GM12878 (cell line): ENCODE data around the gene SIN3B. TPM values are rescaled to one million over a fixed set of nuclear protein-coding genes. Genes with fewer than 3 reads are reported as not detected.

ENCODE experiments used
- ATAC-seq: fragments of 200-7000 bp; cut with Tn5 transposase; 3 replicates; pipeline ENCODE4 v1.9.1; 2020; ENCODE audit warnings: mild to moderate bottlenecking, moderate library complexity
- BruUV-seq: library from RNA; stranded (reverse); fragments of 400-500 nt; replicated peaks from 2 replicates; lab custom pipeline; 2021; lab: Mats Ljungman, UMichigan
- CTCF ChIA-PET: fragments of 300-600 bp; sonication (Branson Sonifier 250); formaldehyde crosslinking; extraction: SDS; loops from one replicate; lab custom pipeline; 2021; ENCODE audit warnings: inconsistent platforms; lab: Yijun Ruan, JAX
- POLR2A ChIA-PET: fragments of 350-600 bp; formaldehyde crosslinking; extraction: SDS; loops from one replicate; lab custom pipeline; 2021; ENCODE audit warnings: inconsistent platforms; lab: Charles Lee
- RAD21 ChIA-PET: fragments of 300-600 bp; sonication (Branson Sonifier 250); formaldehyde crosslinking; loops from one replicate; lab custom pipeline; 2023; ENCODE audit warnings: antibody characterized with exemption; ENCODE audit not compliant: unreplicated experiment; lab: Charles Lee
- SMC1A ChIA-PET: fragments of 300-600 bp; sonication (Branson Sonifier 250); formaldehyde crosslinking; loops from one replicate; lab custom pipeline; 2023; ENCODE audit not compliant: unreplicated experiment, uncharacterized antibody; lab: Charles Lee
- DNase-seq: peaks from one replicate; pipeline ENCODE4 v3.0.0-alpha.2; 2011; ENCODE audit warnings: low read depth, low spot score
- FAIRE-seq: peaks from 3 replicates; lab custom pipeline; 2011; peaks lifted over from hg19 to GRCh38; lab: Jason Lieb, UNC
- H2AFZ ChIP-seq: 2 replicates; pipeline ENCODE4 v1.6.0; 2011; ENCODE audit warnings: low read depth, low read length, control low read depth; ENCODE audit not compliant: control insufficient read depth
- H3K27ac ChIP-seq: 2 replicates; pipeline ENCODE4 v1.5.1; 2011; ENCODE audit warnings: control low read depth; ENCODE audit not compliant: control insufficient read depth, insufficient read depth
- H3K27me3 ChIP-seq, 2 experiments: replicated peaks in 1 of 2; 2 replicates each; pipeline versions ENCODE4 v1.6.0 to v1.6.1; 2011; ENCODE audit warnings: low read length in 1 of 2; ENCODE audit not compliant: control insufficient read depth in 2 of 2, insufficient read depth in 2 of 2
- H3K36me3 ChIP-seq, 2 experiments: 2 replicates each; pipeline ENCODE4 v1.5.1; 2011; ENCODE audit warnings: low read length in 1 of 2; ENCODE audit not compliant: control insufficient read depth in 2 of 2, insufficient read depth in 2 of 2
- H3K4me1 ChIP-seq: 2 replicates; pipeline ENCODE4 v1.6.1; 2011; ENCODE audit warnings: mild to moderate bottlenecking, low read length, moderate library complexity, mixed read lengths; ENCODE audit not compliant: control insufficient read depth, insufficient read depth
- H3K4me2 ChIP-seq: 2 replicates; pipeline ENCODE4 v1.6.0; 2011; ENCODE audit warnings: control low read depth; ENCODE audit not compliant: control insufficient read depth, insufficient read depth
- H3K4me3 ChIP-seq: fragments of 200-600 bp; sonication (generic); 2 replicates; pipeline ENCODE4 v1.5.1; 2016
- H3K79me2 ChIP-seq: 2 replicates; pipeline ENCODE4 v1.6.0; 2011; ENCODE audit warnings: low read length; ENCODE audit not compliant: control insufficient read depth, insufficient read depth
- H3K9ac ChIP-seq: 2 replicates; pipeline ENCODE4 v1.8.0; 2011; ENCODE audit warnings: low read length, control low read depth, mixed read lengths; ENCODE audit not compliant: control insufficient read depth, insufficient read depth
- H3K9me3 ChIP-seq: replicated peaks from 3 replicates; pipeline ENCODE4 v1.5.1; 2011; ENCODE audit warnings: mild to moderate bottlenecking, low read length; ENCODE audit not compliant: control insufficient read depth, insufficient read depth
- H4K20me1 ChIP-seq: 2 replicates; pipeline ENCODE4 v1.6.0; 2011; ENCODE audit not compliant: control insufficient read depth, insufficient read depth
- BRCA1 ChIP-seq: IDR thresholded peaks from 2 replicates; pipeline ENCODE4 v1.6.1; 2011; ENCODE audit warnings: low read depth, low read length, improper control_type of control experiment
- EP300 ChIP-seq, 2 experiments: fragments of 150-350 bp in 1 of 2; IDR thresholded peaks; 2 replicates each; pipeline ENCODE4 v1.6.1; 2011 to 2012; ENCODE audit warnings: low read depth in 2 of 2, low read length in 2 of 2, borderline replicate concordance in 1 of 2, improper control_type of control experiment in 1 of 2, inconsistent platforms in 1 of 2; ENCODE audit not compliant: control insufficient read depth in 1 of 2
- GATAD2B ChIP-seq: fragments of 450-650 bp; conservative IDR thresholded peaks from 2 replicates; pipeline ENCODE4 v1.6.1; 2017; ENCODE audit warnings: low read depth, mild to moderate bottlenecking, moderate library complexity
- IKZF2 ChIP-seq, 2 experiments: fragments of 450-650 bp; IDR thresholded peaks; 2 replicates each; pipeline ENCODE4 v1.6.1; 2017; ENCODE audit warnings: mild to moderate bottlenecking in 2 of 2, moderate library complexity in 2 of 2
- MEF2B ChIP-seq: fragments of 450-650 bp; IDR thresholded peaks from 2 replicates; pipeline ENCODE4 v1.6.1; 2018; ENCODE audit warnings: mild to moderate bottlenecking, moderate library complexity; ENCODE audit not compliant: partially characterized antibody, poor library complexity, severe bottlenecking
- MTA2 ChIP-seq: fragments of 450-650 bp; IDR thresholded peaks from 2 replicates; pipeline ENCODE4 v1.6.1; 2016; ENCODE audit warnings: low read depth, mild to moderate bottlenecking, moderate library complexity
- MYB ChIP-seq: fragments of 150-350 bp; IDR thresholded peaks from 2 replicates; pipeline ENCODE4 v1.6.1; 2014; ENCODE audit warnings: mild to moderate bottlenecking, low read depth, low read length, borderline replicate concordance
- RB1 ChIP-seq: fragments of 450-650 bp; formaldehyde crosslinking; IDR thresholded peaks from 2 replicates; pipeline ENCODE4 v1.6.1; 2017; ENCODE audit warnings: mild to moderate bottlenecking, borderline replicate concordance
- TAF1 ChIP-seq: IDR thresholded peaks from 2 replicates; pipeline ENCODE4 v1.6.1; 2011; ENCODE audit warnings: mild to moderate bottlenecking, low read depth, low read length, borderline replicate concordance
- TARDBP ChIP-seq: IDR thresholded peaks from 2 replicates; pipeline ENCODE4 v1.6.1; 2016; ENCODE audit warnings: borderline replicate concordance
- TBL1XR1 ChIP-seq: IDR thresholded peaks from 2 replicates; pipeline ENCODE4 v1.6.1; 2012; ENCODE audit warnings: low read depth, low read length, improper control_type of control experiment
- TCF12 ChIP-seq: IDR thresholded peaks from 2 replicates; pipeline ENCODE4 v1.6.1; 2011; ENCODE audit warnings: low read depth, mild to moderate bottlenecking, low read length
- ZNF384 ChIP-seq: IDR thresholded peaks from 2 replicates; pipeline ENCODE4 v1.6.1; 2012; ENCODE audit warnings: low read depth, mild to moderate bottlenecking, low read length, improper control_type of control experiment, borderline replicate concordance
- WGBS: methylation state at CpG from one replicate; pipeline ENCODE4 v1.1.6; 2016; ENCODE audit warnings: low lambda C conversion rate; ENCODE audit not compliant: insufficient replicate concordance, insufficient coverage; ENCODE audit errors: missing lambda C conversion rate; 5-methylcytosine and 5-hydroxymethylcytosine counted together
- in situ Hi-C: fragments of 300-500 bp; cut with MboI; formaldehyde crosslinking; loops from 9 replicates; pipeline ENCODE4 v1.14.3; 2018; ENCODE audit warnings: mixed read lengths
- intact Hi-C: fragments of 100-400 bp; cut with micrococcal nuclease; formaldehyde crosslinking; loops from one replicate; pipeline ENCODE4 v1.14.2; 2022; ENCODE audit not compliant: unreplicated experiment
- polyA plus RNA-seq, 11 experiments: library from polyadenylated mRNA; depleted of rRNA in 4 of 11; unstranded in 6 of 11; stranded (reverse) in 5 of 11; fragments of >200 nt; fragmentation: Nextera tagmentation in 4 of 11; fragmentation: Illumina TruSeq in 1 of 11; extraction: Ambion mirVana in 4 of 11; extraction: Trizol in 1 of 11; gene quantifications; 1 replicate in 1 of 11; 2 replicates in 10 of 11; pipeline versions ENCODE4 v1.2.1 to v1.2.3, GENCODE V29; 2011 to 2016; ENCODE audit warnings: inconsistent platforms in 2 of 11, missing spikeins in 2 of 11, low read depth in 1 of 11
- total RNA-seq, 4 experiments: library from RNA; depleted of rRNA in 3 of 4; stranded (reverse); fragments of >200 nt in 3 of 4; fragmentation: Illumina TruSeq in 1 of 4; extraction: Trizol in 1 of 4; gene quantifications; 2 replicates each; pipeline versions ENCODE4 v1.2.1 to v1.2.3, GENCODE V29; 2013 to 2021
- TF ChIP-seq, protein P1 (sequence below): fragments of 450-650 bp; IDR thresholded peaks from 2 replicates; pipeline ENCODE4 v1.6.1; 2016; ENCODE audit warnings: mild to moderate bottlenecking, moderate library complexity, borderline replicate concordance
- TF ChIP-seq, protein P2 (sequence below): IDR thresholded peaks from 2 replicates; pipeline ENCODE4 v1.6.1; 2011; ENCODE audit warnings: mild to moderate bottlenecking, low read depth, low read length, moderate library complexity; ENCODE audit not compliant: insufficient replicate concordance
- TF ChIP-seq, protein P3 (sequence below): fragments of 450-650 bp; IDR thresholded peaks from 2 replicates; pipeline ENCODE4 v1.6.1; 2017; ENCODE audit warnings: low read depth, mild to moderate bottlenecking, moderate library complexity

Gene SIN3B
- total and polyA plus RNA-seq, 10 of the 15 experiments (the other 5 are each of a cell fraction or from before 2014, with no cell fraction given) = 0.68 to 34.5 (median 15.8) TPM

DNA sequence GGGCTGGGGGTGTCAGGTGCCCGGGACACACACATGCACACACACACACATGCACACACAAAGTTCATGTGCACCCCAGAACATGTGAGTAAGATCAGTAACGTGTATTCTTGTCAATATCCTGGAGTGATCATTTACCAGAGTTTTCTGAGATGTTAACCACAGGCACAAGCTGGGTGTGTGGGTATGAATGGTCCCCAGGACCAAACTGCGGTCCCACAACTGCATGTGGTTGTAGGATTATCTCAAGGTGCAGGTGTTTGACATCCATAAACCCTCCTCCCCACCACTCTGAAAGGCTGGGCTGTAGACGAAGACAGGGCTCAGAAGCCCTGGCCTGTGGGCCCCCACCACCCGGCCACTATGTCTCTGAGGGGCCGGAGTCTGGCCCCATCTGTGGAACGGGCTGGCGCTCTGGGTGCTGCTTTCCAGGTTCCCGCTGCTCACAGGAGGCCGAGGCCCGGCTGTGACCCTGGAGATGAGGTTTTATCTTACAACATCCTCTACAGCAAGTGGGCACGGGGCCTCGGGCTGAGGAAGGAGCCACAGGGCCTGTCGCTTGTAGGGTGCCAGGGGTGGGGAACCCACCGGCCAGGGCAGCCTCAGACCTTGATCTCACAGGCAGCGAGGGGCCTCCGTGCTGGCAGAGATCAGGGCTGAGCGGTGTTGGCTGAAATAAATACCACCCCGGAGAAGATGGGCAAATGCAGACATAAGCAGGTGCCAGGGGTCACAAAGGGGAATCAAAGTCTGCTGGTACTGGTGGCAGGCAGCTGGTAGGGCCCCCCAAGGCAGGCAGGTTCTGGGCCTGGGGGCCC lies 63.9 kb downstream of the SIN3B start:
- H3K4me1 ChIP-seq = peaks cover 34% of the 10 kb centered on the region
- H2AFZ ChIP-seq = peak overlapping the region; percentile 35
- no peak overlapping the region for H3K9ac ChIP-seq
- no peaks in the 10 kb centered on the region for H3K79me2 ChIP-seq
- BruUV-seq = no TSS peak
- H3K27ac ChIP-seq = no peak overlapping the region
- ATAC-seq = peak; percentile 5
- RAD21 ChIA-PET = no interaction called here
- in situ Hi-C loops (no loop called here), intact Hi-C loops (loop anchor here (10.0 kb wide), 1 partner anchor 412 kb away; the partner anchor contains the start of genes ABHD8, DDA1 and MRPL34)
- no peak for DNase-seq
- no peaks in the 10 kb centered on the region; the same call in 2 of the 3 replicates for H3K9me3 ChIP-seq
- no peaks in the 10 kb centered on the region for H3K27me3 ChIP-seq
- FAIRE-seq = peak; percentile 38
- 57% methylated on average over 19 of the region's 19 CpGs for WGBS
- SMC1A ChIA-PET = no interaction called here
- CTCF ChIA-PET = no interaction called here
- peak overlapping the region; percentile 28; the same call in 1 of the 2 replicates for H3K4me2 ChIP-seq
- H3K4me3 ChIP-seq = no peak overlapping the region
- no peaks in the 10 kb centered on the region for H4K20me1 ChIP-seq
- POLR2A ChIA-PET = no interaction called here
- H3K36me3 ChIP-seq = no peaks in the 10 kb centered on the region
- TF ChIP-seq GATAD2B = no peak
- TF ChIP-seq ZNF384 = no peak
- TF ChIP-seq, protein P1, sequence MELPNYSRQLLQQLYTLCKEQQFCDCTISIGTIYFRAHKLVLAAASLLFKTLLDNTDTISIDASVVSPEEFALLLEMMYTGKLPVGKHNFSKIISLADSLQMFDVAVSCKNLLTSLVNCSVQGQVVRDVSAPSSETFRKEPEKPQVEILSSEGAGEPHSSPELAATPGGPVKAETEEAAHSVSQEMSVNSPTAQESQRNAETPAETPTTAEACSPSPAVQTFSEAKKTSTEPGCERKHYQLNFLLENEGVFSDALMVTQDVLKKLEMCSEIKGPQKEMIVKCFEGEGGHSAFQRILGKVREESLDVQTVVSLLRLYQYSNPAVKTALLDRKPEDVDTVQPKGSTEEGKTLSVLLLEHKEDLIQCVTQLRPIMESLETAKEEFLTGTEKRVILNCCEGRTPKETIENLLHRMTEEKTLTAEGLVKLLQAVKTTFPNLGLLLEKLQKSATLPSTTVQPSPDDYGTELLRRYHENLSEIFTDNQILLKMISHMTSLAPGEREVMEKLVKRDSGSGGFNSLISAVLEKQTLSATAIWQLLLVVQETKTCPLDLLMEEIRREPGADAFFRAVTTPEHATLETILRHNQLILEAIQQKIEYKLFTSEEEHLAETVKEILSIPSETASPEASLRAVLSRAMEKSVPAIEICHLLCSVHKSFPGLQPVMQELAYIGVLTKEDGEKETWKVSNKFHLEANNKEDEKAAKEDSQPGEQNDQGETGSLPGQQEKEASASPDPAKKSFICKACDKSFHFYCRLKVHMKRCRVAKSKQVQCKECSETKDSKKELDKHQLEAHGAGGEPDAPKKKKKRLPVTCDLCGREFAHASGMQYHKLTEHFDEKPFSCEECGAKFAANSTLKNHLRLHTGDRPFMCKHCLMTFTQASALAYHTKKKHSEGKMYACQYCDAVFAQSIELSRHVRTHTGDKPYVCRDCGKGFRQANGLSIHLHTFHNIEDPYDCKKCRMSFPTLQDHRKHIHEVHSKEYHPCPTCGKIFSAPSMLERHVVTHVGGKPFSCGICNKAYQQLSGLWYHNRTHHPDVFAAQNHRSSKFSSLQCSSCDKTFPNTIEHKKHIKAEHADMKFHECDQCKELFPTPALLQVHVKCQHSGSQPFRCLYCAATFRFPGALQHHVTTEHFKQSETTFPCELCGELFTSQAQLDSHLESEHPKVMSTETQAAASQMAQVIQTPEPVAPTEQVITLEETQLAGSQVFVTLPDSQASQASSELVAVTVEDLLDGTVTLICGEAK = no peak
- 0 out of 4 replicates have a peak, but pooled peaks of 1 of the 2 experiments have one; percentile 35 for TF ChIP-seq IKZF2 (IDR thresholded peaks at IDR 0.05)
- TF ChIP-seq RB1 = no peak
- TF ChIP-seq, protein P2, sequence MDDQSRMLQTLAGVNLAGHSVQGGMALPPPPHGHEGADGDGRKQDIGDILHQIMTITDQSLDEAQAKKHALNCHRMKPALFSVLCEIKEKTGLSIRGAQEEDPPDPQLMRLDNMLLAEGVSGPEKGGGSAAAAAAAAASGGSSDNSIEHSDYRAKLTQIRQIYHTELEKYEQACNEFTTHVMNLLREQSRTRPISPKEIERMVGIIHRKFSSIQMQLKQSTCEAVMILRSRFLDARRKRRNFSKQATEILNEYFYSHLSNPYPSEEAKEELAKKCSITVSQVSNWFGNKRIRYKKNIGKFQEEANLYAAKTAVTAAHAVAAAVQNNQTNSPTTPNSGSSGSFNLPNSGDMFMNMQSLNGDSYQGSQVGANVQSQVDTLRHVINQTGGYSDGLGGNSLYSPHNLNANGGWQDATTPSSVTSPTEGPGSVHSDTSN = no peak
- TF ChIP-seq TARDBP = no peak
- peak; percentile 57; the same call in 1 of the 2 replicates for TF ChIP-seq TCF12
- no peak for TF ChIP-seq BRCA1
- no peak for TF ChIP-seq TBL1XR1
- no peak for TF ChIP-seq MTA2
- TF ChIP-seq, protein P3, sequence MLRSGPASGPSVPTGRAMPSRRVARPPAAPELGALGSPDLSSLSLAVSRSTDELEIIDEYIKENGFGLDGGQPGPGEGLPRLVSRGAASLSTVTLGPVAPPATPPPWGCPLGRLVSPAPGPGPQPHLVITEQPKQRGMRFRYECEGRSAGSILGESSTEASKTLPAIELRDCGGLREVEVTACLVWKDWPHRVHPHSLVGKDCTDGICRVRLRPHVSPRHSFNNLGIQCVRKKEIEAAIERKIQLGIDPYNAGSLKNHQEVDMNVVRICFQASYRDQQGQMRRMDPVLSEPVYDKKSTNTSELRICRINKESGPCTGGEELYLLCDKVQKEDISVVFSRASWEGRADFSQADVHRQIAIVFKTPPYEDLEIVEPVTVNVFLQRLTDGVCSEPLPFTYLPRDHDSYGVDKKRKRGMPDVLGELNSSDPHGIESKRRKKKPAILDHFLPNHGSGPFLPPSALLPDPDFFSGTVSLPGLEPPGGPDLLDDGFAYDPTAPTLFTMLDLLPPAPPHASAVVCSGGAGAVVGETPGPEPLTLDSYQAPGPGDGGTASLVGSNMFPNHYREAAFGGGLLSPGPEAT = no peak
- peak in 1 of 2 experiments; percentile 13; a peak in 1 of 4 replicates for TF ChIP-seq EP300 (IDR thresholded peaks at IDR 0.05; ENCODE audit: borderline replicate concordance in 1 of 2, control insufficient read depth in 1 of 2, low read depth in 2 of 2, low read length in 2 of 2)
- TF ChIP-seq TAF1 = no peak
- no peak for TF ChIP-seq MEF2B
- TF ChIP-seq MYB = no peak
